ENCODE measurements around the gene SYT12. TPM values are rescaled to one million over a fixed set of nuclear protein-coding genes. Genes with fewer than 3 reads are reported as not detected.

Gene SYT12
- polyA plus RNA-seq, 3 donors = 0.14 to 0.45 (median 0.22) TPM

GRCh38 chr11:67072295-67072694 is 49.4 kb downstream of the SYT12 start:
- no peak overlapping the region for H3K27ac ChIP-seq (ENCODE audit: low read depth, low read length)
- 85 to 89% (median 88%) methylated on average over 11 of the region's 11 CpGs for WGBS, 3 donors

- WGBS, 3 donors = 83 to 92% (median 92%) methylated on average over 9 of the region's 9 CpGs
- no peak overlapping the region for H3K27ac ChIP-seq (ENCODE audit: low read depth, low read length)
Observed at GRCh38 chr11:67073908-67074307, 51.0 kb downstream of the SYT12 start.

GRCh38 chr11:67076202-67076601 is 53.3 kb downstream of the SYT12 start:
- 63 to 85% (median 82%) methylated on average over 6 of the region's 6 CpGs for WGBS, 3 donors
- H3K27ac ChIP-seq (ENCODE audit: low read depth, low read length) = no peak overlapping the region

GRCh38 chr11:67079065-67079705 is 56.3 kb downstream of the SYT12 start:
- H3K27ac ChIP-seq (ENCODE audit: low read depth, low read length) = no peak overlapping the region
- 81 to 87% (median 87%) methylated on average over 6 of the region's 6 CpGs for WGBS, 3 donors

- WGBS, 3 donors = 28 to 52% (median 30%) methylated on average over 20 of the region's 20 CpGs
- no peak overlapping the region for H3K27ac ChIP-seq (ENCODE audit: low read depth, low read length)
Observed at GRCh38 chr11:67082071-67082791, 59.3 kb downstream of the SYT12 start.

- no peak overlapping the region for H3K27ac ChIP-seq (ENCODE audit: low read depth, low read length)
- WGBS, 3 donors = 84 to 91% (median 89%) methylated on average over 8 of the region's 8 CpGs
Observed at GRCh38 chr11:67083786-67084366, 60.9 kb downstream of the SYT12 start.

- no peak overlapping the region for H3K27ac ChIP-seq (ENCODE audit: low read depth, low read length)
- WGBS, 3 donors = 92 to 95% (median 94%) methylated on average over 5 of the region's 5 CpGs
Observed at GRCh38 chr11:67085617-67086016, 62.7 kb downstream of the SYT12 start.

GRCh38 chr11:67090717-67091116 is 67.8 kb downstream of the SYT12 start:
- no peak overlapping the region for H3K27ac ChIP-seq (ENCODE audit: low read depth, low read length)
- 92 to 94% (median 93%) methylated on average over 8 of the region's 8 CpGs for WGBS, 3 donors

- WGBS, 3 donors = 90 to 100% (median 93%) methylated on average over 1 of the region's 1 CpG
Observed at GRCh38 chr11:67095214-67095507, 72.2 kb downstream of the SYT12 start.

GRCh38 chr11:67098799-67099429 is 76.0 kb downstream of the SYT12 start:
- 67 to 74% (median 70%) methylated on average over 6 of the region's 6 CpGs for WGBS, 3 donors
- no peak overlapping the region for H3K27ac ChIP-seq (ENCODE audit: low read depth, low read length)

More at GRCh38 chr11:67095214-67095507, 72.2 kb downstream of the SYT12 start:
- no peak overlapping the region for H3K27ac ChIP-seq (ENCODE audit: low read depth, low read length)

- no peak overlapping the region for H3K27ac ChIP-seq (ENCODE audit: low read depth, low read length)
- 85 to 93% (median 90%) methylated on average over 6 of the region's 6 CpGs for WGBS, 3 donors
Observed at GRCh38 chr11:67099831-67100324, 76.9 kb downstream of the SYT12 start.

Other genes with a start within 250 kb of the SYT12 start
- 10 to 100 TPM in 2 of 3 donors, 1 to 10 TPM in 1; 6.2 to 17.8 (median 15.3) TPM for gene RCE1, start 179.7 kb upstream of the SYT12 start, polyA plus RNA-seq
- 10 to 100 TPM in 1 of 3 donors, 1 to 10 TPM in 2; 5.5 to 25.4 (median 7.6) TPM for gene LRFN4, start 166.1 kb upstream of the SYT12 start, polyA plus RNA-seq
- gene PC, start 64.8 kb upstream of the SYT12 start, polyA plus RNA-seq = 100 to 1,000 TPM in 2 of 3 donors, 10 to 100 TPM in 1; 40.9 to 323 (median 100) TPM
- gene C11orf86, start 47.8 kb upstream of the SYT12 start, polyA plus RNA-seq = under 1 TPM; 0.08 to 0.55 (median 0.45) TPM
- gene RHOD, start 33.7 kb downstream of the SYT12 start, polyA plus RNA-seq = 10 to 100 TPM; 16.0 to 26.5 (median 24.7) TPM
- gene KDM2A, start 96.1 kb downstream of the SYT12 start, polyA plus RNA-seq = 10 to 100 TPM; 14.9 to 36.4 (median 34.0) TPM
- gene GRK2, start 243.3 kb downstream of the SYT12 start, polyA plus RNA-seq = 10 to 100 TPM; 26.8 to 70.1 (median 50.6) TPM

Data from adipose tissue (tissue), 3 donors.